ENCODE results near the gene VSTM1.
A peak's percentile ranks its signal among the peaks of the same experiment; 100 is the strongest.
"Not testable (repeated sequence)": the region's sequence is repeated elsewhere in the genome, so short reads cannot be mapped to it uniquely, and the experiment has no call there.

The VSTM1 gene

GRCh38 chr19:54063350-54064116 is at the start of gene VSTM1:
TSS of gene VSTM1 (minus strand) at chr19:54063897. CDS start at chr19:54063777, 120 bp downstream.
- DNase-seq (ENCODE audit: low spot score): no peak

- DNase-seq (ENCODE audit: low spot score): no peak
These were observed 46.0 kb upstream of the VSTM1 start for GRCh38 chr19:54109651-54110050.

- no peak for DNase-seq (ENCODE audit: low spot score)
These were observed 44.8 kb upstream of the VSTM1 start for GRCh38 chr19:54108496-54108895.

- no peak for DNase-seq (ENCODE audit: low spot score)
These were observed 44.3 kb upstream of the VSTM1 start for GRCh38 chr19:54107876-54108490.

- DNase-seq (ENCODE audit: low spot score): no peak
These were observed 43.0 kb upstream of the VSTM1 start for GRCh38 chr19:54106716-54107115.

GRCh38 chr19:54105796-54106195 is 42.1 kb upstream of the VSTM1 start:
- no peak for DNase-seq (ENCODE audit: low spot score)

- no peak for DNase-seq (ENCODE audit: low spot score)
These were observed 41.5 kb upstream of the VSTM1 start for GRCh38 chr19:54104998-54105715.

GRCh38 chr19:54102421-54103169 is 38.9 kb upstream of the VSTM1 start, which contains the start of gene NDUFA3:
TSS of gene NDUFA3 (plus strand) at chr19:54102855. CDS start at chr19:54102879, 24 bp downstream.
- peak; percentile 98 for DNase-seq (ENCODE audit: low spot score)

GRCh38 chr19:54100561-54100960 is 36.9 kb upstream of the VSTM1 start, which contains the start of gene OSCAR:
TSS of gene OSCAR (minus strand) at chr19:54100803. CDS start at chr19:54100792, 11 bp downstream.
- no peak for DNase-seq (ENCODE audit: low spot score)

GRCh38 chr19:54099903-54100255 is 36.2 kb upstream of the VSTM1 start:
- not testable (repeated sequence) for DNase-seq (ENCODE audit: low spot score)

GRCh38 chr19:54099190-54099902 is 35.6 kb upstream of the VSTM1 start:
- no peak for DNase-seq (ENCODE audit: low spot score)

GRCh38 chr19:54096617-54097106 is 33.0 kb upstream of the VSTM1 start:
- no peak for DNase-seq (ENCODE audit: low spot score)

GRCh38 chr19:54095859-54096616 is 32.3 kb upstream of the VSTM1 start:
- DNase-seq (ENCODE audit: low spot score): peak; percentile 73

GRCh38 chr19:54095136-54095858 is 31.6 kb upstream of the VSTM1 start:
- no peak for DNase-seq (ENCODE audit: low spot score)

- DNase-seq (ENCODE audit: low spot score): no peak
These were observed 30.8 kb upstream of the VSTM1 start for GRCh38 chr19:54094426-54095000.

- no peak for DNase-seq (ENCODE audit: low spot score)
These were observed 20.7 kb upstream of the VSTM1 start for GRCh38 chr19:54084410-54084809.

- no peak for DNase-seq (ENCODE audit: low spot score)
These were observed 17.3 kb upstream of the VSTM1 start, which contains the start of gene TARM1 for GRCh38 chr19:54081032-54081431. TSS of gene TARM1 (minus strand) at chr19:54081365. CDS start at chr19:54081340, 25 bp downstream.

- no peak for DNase-seq (ENCODE audit: low spot score)
These were observed 13.6 kb upstream of the VSTM1 start for GRCh38 chr19:54077334-54077733.

GRCh38 chr19:54074851-54075250 is 11.2 kb upstream of the VSTM1 start:
- no peak for DNase-seq (ENCODE audit: low spot score)

Data from ecto neural progenitor cell (in vitro differentiated cells).